ENCODE data around the gene TMEM243.

The TMEM243 gene

GRCh38 chr7:87159538-87159937 is 60.0 kb downstream of the TMEM243 start:
- DNase-seq (ENCODE audit: low read depth in 2 of 2): no peak

- DNase-seq (ENCODE audit: low read depth in 2 of 2): no peak
These were observed 62.8 kb downstream of the TMEM243 start for GRCh38 chr7:87156709-87157108.

GRCh38 chr7:87155788-87156187 is 63.7 kb downstream of the TMEM243 start:
- no peak for DNase-seq (ENCODE audit: low read depth in 2 of 2)

DNA sequence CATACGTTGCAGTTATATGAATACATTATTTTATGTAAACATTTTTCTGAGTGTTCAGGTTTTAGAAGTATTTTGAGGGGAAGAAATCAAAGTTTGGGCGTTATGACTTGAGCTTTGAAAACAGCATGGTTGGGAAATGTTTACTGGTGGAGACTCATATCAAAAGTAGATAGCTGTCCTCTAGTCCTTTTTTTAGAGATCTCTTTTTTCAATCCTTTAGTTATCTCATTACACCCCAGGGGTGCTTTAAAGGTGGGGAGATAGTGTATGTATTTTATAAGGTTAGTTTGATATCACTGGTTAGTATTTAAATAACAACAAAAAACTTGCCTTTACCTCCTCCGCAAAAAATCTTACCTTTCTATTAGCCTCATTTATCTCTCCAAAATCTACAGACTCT is 65.0 kb downstream of the TMEM243 start:
- DNase-seq (ENCODE audit: low read depth in 2 of 2): no peak

GRCh38 chr7:87154166-87154565 is 65.4 kb downstream of the TMEM243 start:
- DNase-seq (ENCODE audit: low read depth in 2 of 2): no peak

DNA sequence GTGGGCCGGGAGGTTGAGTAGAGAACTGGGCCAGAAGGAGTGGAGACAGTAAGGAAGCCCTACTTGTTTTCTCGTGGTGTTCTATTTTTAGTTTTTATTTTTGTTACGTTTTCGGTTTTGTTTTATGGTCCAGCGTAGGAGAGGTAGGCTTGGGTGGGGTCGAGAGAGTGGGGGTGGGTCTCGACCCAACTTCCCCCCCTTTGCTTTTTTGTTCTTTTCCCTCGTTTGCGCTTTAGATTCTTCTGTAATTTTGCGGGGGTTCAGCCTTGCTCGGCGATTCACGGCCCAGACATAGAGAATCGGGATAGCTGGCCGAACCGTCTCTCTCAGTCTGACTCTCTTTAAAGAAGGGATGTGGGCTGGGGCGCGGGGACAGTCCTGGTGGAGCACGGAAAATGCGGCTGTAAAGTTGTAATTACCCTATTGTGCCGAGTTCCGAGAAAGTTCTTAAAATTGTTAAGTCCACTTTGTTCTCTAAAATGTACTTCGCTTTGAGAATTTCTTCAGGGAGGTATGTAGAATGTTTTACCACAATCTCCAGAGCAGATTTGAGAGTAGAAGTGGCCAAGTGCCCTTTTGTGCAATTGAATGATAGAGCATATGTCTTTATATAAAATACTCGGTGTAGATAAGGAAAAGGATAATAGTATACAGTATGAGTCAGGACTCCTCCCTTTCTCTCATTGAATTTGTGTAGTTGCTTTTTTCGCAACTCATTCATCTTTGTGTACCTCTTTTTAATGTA is 66.5 kb downstream of the TMEM243 start:
- no peak for DNase-seq (ENCODE audit: low read depth in 2 of 2)

DNA sequence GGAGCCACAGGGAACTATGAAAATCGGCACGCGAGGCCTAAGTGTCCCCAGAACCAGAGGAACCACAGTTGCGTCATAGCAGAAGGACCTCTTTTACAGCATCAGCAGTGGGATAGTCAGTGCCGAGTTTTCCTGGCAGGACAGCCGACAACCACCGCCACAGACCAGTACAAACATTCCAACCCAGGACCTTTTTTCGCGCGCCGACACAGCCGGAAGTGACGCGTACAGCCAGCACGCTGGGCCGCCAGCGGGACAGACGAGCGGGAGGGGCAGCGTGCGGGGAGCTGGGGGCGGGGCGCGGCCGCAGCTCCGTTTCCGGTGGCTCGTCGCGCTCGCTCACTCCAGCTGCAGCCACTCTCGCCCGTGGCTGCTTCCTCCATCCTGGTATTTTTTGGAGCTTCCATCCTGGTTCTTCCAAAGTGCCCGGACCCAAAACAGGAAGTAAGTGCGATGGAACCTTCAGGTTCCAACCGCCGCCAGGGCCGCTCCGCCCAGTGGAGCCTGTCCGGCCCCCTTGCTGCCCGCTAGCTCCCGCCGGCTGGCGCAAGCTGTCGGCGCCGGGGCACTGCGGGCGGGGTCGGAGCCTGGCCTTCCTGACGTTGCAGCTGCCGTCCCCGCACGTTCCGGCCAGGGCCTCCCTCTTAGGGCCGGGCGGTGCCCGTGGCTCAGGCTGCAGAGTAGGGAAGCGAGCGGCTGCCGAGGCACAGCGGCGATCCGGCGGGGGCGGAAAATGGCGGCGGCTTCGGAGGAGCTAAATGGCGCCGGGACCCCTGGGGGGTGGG is 67.2 kb downstream of the TMEM243 start, which contains the start of gene DMTF1:
DMTF1 (plus strand) TSS at position 342 of the 785 bp plus-strand sequence. CDS start 12,489 bp downstream, outside the sequence.
- DNase-seq (ENCODE audit: low read depth in 2 of 2): peak; percentile 66 to 74

DNA sequence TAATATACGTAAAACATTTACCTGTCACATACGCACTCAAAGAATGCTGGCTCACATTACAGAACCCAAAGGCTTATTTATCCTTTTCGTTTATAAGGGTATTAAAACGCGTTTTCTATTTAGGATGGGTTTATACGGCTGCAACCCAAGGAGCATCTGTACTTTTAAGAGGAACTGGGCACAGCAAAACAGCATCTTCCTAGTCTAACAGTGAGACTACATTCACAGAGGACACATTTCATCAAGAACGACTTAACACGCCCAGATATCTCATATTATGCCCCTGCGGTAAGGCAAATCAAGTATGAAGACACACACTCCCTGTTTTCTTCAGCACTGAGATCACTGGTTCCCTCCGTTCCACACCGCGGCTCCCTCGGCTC is 67.8 kb downstream of the TMEM243 start:
- DNase-seq (ENCODE audit: low read depth in 2 of 2): no peak

DNA sequence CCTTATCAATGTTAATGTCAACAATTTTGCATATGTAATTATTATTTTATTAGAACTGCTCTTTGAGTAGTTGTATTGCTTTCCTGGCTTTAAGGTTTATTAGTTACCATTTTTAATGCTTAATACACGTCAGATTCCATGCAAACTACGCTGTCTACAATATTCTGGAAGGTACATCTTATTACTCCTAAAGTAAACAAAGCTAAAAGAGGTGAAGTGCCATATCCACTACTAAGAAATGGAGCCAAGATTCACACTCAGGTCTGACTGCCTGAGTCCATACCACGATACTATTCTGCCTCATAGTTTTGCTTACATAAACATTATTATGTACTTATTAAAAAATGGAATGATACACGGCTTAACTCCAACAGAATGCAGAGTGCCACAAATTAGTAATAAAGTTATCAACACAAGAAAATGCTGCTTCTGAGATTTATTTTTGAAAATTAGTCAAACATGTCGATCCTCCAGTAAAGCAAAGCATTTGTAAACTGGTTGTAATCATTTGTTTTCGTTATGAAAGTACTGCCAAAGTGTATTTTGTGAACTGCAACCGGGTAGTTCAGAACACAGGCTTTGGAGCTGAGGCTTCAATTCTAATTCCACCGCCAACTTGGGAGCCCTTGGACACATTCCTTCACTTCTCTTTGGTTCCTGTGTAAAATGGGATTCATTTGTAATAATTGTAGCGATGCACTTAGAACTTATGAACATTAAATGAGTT is 68.4 kb downstream of the TMEM243 start:
- DNase-seq (ENCODE audit: low read depth in 2 of 2): no peak

DNA sequence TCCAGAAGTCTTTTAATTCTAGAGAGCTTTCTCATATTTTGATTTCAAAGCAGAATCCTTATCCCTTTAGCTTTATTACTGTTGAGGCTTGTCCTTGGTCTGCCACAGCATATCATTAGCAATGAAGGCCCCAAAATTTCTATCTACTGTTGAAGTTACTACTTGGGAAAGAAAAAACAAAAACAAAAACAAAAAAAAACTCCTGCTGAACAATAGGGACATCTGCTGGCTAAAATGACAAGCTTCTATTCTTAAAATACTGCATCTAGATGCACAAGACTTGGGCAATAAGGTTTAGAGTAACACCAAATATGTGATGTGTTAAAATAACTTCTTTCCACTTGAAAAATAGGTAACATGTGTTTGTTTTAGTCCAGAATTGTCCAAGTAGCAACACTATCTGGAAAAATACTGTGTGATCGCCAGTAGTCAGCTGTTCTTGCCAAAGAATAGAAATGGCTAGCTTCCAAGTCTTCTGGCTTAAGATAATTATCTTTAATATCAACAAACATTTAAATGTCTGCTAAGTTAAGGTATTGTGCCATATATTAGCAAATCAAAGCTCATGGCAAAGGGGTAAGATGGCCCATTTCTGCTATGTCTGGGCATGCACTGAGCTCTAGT is 71.1 kb downstream of the TMEM243 start:
- DNase-seq (ENCODE audit: low read depth in 2 of 2): no peak

DNA sequence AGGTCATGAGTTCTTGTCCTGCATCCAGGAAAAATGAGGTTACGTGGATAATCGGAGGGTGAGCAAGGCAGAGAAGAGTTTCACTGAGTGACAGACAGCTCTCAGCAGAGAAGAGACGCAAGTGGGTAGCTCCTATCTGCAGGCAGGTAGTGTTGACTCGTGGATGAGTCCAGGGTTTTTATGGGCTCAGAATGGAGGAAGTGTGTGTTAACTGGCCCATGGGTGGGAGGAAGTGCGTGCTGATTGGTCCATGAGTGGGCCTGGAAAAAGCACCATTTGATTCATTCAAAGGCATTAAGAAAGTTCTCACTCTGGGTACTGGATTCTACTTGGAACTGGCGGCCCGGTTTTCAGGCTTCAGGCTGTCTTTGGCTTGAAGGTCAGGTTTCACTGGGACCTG is 72.0 kb downstream of the TMEM243 start:
- no peak for DNase-seq (ENCODE audit: low read depth in 2 of 2)

DNA sequence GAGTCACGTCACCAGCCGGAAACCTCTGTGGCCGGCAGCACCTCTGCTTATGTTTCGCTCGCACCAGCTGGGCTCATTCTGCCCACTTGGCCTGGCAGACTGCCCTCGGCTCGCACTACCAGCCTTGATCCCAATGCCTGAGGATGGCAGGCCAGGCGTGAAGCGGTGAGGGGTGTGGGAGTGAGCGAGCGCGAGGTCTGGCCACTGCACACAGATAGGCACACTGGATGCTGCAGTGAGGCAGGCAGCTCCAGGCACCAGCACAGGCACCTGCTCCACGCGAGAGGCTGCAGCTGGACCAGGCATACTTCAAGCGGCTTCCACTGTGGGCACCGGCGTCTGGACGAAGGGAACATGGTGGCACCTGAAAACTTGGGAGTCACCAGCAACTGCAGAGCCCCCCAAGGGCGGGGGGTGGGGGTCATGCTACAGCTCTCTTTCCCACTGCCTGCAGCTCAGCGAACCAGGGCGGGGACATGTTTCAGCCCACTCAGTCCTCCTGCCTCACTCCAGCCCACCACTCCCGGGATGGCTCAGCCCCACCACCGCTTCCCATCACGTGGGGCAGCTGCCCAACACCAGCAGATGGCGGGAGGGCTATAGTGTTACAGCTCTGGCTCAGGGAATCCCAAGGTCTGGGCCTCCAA is 72.7 kb downstream of the TMEM243 start:
- DNase-seq (ENCODE audit: low read depth in 2 of 2): no peak
